ENCODE results near the gene MAD2L1BP.
A peak's percentile ranks its signal among the peaks of the same experiment; 100 is the strongest.
"Not testable (repeated sequence)": the region's sequence is repeated elsewhere in the genome, so short reads cannot be mapped to it uniquely, and the experiment has no call there.

Gene MAD2L1BP, protein sequence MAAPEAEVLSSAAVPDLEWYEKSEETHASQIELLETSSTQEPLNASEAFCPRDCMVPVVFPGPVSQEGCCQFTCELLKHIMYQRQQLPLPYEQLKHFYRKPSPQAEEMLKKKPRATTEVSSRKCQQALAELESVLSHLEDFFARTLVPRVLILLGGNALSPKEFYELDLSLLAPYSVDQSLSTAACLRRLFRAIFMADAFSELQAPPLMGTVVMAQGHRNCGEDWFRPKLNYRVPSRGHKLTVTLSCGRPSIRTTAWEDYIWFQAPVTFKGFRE

DNA sequence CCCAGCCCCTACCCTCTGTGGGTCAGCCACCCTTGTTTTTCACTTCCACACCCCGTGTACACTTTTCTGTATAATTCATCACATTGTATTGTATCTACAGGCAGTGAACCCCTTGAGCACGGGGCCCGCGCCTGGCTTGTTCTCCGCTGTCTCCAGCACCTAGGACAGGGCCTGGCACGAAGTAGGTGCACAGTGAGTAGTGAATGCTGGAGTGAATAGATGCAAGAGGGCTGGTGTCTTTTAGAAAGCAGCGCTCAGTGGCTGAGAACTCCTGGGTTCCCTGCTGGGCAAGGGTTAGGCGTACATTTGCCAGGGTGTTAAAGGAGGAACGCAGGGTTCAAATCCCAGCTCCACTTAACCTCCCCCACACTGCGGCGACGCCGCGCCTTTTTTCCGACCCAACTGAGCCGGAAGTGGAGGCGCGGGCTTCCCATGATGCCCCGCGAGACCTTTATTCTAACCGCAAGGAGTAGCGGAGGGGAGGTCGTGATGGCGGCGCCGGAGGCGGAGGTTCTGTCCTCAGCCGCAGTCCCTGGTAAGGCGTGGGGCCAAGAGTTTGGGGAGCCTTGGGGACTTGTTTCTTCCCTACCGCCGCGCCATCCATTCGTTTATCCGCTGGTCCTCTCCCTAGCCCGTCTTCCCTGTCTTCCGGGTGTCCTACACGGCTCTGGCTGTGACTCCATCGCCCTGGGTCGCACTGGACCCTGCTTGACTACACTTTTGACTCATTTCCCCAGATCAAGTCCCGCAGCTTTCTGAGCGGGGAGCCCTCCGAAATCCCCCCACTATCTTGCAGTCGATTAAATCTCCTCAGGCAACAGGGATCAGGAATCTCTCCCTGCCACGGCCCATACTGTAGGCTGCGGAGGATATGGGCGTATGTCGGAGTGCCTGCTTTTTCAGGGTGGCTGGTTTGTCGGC lies at the start of gene MAD2L1BP:
Gene MAD2L1BP (plus strand): TSS at position 454 of the 921 bp plus-strand sequence. CDS start 36 bp downstream, at position 490.
- peak; percentile 88 for DNase-seq

DNA sequence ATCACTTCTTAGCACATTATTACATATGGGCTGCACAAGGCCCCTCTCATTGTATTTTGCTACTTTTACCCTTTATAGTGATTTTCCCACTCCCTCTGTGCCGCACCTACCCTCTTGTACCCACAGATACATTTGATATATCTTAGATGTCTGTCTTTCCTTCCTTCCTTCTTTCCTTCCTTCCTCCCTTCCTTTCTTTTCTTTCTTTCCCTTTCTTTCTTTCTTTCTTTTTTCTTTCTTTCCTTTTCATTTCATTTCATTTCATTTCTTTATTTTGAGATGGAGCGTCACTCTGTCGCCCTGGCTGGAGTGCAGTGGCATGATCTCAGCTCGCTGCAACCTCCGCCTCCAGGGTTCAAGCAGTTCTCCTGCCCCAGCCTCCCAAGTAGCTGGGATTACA lies 47.4 kb upstream of the MAD2L1BP start:
- DNase-seq = no peak

DNA sequence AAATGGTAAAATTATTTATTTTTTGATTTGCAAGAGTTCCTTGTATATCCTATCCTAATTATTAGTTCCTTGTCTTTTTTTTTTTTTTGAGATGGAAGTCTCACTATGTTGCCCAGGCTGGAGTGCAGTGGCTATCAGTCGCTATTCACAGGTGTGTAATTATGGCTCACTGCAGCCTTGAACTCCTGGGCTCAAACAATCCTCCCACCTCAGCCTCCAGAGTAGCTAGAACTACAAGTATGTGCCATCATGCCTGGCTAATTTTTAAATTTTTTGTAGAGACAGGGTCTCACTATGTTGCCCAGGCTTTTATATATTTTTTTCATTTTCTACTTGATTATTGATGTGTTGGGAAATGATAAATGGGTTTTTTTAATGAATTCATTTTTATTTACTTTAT lies 46.1 kb upstream of the MAD2L1BP start:
- DNase-seq = not testable (repeated sequence)

DNA sequence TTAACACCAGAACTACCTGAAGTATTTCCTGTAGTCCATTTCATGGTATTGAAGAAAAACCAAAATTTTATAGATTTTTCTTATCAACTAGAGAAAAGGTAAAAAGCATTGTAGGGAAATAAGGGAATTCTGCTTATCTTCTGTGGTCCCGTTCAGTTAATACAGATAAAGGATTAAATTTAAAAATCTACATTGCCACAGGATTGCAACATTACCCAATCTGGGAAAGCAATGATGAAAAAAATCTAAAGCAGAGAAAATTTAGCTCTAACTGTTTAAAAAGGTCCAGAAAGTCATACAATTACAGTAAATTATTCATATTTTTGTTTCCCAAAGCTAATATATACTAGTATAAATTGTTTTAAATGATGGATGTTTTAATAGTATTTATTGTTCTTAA lies 41.7 kb upstream of the MAD2L1BP start:
- DNase-seq = no peak

DNA sequence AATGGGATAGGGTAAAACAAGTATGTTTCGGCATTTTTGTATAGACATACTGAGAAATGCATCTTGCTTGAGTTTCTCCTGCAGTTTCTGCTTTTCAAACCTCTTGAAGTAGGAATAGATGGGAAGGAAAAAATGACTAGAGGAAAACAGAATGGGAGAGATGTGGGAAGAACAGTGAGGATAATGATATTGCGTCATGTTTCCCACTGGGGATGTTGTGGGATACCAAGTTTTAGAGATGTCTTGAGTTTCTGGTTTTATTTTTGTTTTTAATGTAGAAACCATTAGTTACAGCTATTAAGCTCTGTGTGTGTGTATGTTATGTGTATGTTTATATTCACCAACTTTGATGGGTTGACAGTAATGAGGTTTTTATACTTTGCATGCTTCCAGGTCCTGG lies 35.0 kb upstream of the MAD2L1BP start:
- no peak for DNase-seq

DNA sequence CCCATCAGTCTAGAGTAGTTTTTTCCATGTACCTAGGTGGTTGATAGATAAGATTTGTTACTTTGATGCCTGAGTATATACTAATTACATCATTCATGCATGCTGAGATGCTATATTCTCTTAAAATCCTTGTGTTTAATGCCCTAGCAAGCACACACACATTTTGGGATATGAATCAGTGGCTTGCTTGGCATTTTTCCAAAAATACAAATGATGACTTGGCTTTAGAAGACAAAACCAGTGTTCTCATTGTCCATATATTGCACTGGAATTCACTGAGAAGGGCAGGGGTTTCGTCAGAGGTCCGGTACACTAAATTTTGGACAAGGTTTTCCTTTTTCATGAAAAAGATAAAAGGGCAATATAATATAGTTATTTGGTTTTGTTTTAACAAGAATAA lies 31.5 kb upstream of the MAD2L1BP start:
- DNase-seq = no peak

DNA sequence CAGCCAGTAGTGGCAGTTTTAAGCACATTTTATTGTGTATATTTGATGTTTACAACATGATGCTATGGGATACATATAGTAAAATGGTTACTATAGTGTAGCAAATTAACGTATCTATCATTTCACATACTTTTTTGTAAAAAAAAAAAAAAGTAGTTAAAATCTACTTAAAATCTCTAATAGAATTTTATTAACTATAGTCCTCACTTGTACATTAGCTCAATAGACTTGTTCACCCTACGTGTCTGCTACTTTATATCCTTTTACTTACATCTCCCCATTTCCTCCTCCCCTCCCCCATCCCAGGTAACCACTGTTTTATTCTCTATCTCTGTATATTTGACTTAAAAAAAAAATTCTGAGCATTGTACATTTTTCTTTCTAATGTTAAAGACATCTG lies 29.6 kb upstream of the MAD2L1BP start:
- no peak for DNase-seq

DNA sequence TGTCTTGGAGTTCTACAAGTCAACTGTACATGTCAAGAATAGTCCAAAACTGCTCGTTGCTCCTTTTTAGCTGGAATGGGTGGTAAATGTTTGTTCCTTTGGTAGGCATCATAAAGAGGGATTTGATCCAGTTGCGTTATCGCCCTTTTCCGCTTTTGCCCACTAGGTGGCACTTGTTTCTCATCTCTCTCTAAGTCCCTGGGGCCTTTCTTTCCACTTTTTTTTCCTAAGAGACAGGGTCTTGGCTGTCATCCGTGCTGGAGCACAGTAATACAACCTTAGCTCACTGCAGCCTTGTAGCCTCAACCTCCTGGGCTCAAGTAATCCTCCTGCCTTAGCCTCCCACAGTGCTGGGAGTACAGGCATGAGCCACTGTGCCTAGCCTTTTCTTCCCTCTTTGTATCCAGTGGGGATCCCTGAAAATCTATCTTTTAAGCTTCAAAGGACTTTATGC lies 27.3 kb upstream of the MAD2L1BP start:
- peak; percentile 67 for DNase-seq

DNA sequence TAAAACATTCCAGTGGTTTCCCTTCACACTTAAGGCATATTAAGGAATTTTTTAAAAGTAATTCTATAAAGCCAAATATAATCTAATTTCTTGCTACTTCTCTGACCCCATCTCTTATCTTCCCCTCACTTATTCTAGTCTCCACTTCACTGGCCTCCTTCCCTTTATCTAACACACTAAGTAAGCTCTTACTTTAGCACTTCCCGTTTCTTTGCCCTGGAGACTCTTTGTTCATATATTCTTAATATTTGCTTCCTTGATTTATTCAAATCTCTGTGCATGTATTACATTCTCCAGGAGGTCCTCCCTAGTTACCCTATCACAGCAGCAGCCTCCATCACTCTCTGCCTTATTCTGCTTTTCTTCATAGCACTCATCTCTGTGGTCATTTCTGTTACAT lies 26.8 kb upstream of the MAD2L1BP start:
- no peak for DNase-seq

DNA sequence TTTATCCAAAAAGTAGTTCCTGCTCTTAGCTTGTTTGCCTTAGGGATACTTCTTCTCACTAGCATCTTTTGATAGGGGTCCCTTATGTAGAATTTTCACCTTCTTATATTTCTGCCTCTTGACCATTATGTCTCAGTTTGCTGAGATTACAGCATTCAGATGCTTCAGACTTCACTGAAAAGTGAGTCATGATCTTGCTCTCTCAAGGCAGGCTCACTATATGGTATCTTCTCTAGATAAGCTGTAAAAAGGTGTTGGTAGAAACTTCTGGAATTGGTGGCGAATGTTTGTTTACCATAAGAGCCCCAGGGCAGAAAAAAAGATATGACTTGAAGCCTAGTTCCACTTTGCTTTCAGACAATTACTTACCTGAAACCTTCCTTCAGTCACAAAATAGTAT lies 26.2 kb upstream of the MAD2L1BP start:
- no peak for DNase-seq

DNA sequence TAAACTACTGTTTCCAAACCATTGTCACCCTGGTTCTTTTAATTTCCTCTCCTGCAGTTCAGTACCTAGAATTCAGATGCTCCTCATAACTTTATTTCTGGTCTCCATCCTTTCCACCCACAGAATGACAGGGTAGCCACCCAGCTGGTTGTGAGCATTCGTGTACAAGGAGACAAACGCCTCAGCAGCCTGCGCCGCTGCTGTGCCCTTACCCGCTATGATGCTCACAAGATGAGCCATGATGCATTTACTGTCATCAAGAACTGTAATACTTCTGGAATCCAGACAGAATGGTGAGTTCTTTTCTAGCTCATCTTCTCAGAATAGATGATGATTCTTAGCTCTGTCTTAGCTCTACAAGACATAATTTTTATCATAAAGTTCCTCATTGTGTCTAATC lies 25.2 kb upstream of the MAD2L1BP start:
- no peak for DNase-seq

DNA sequence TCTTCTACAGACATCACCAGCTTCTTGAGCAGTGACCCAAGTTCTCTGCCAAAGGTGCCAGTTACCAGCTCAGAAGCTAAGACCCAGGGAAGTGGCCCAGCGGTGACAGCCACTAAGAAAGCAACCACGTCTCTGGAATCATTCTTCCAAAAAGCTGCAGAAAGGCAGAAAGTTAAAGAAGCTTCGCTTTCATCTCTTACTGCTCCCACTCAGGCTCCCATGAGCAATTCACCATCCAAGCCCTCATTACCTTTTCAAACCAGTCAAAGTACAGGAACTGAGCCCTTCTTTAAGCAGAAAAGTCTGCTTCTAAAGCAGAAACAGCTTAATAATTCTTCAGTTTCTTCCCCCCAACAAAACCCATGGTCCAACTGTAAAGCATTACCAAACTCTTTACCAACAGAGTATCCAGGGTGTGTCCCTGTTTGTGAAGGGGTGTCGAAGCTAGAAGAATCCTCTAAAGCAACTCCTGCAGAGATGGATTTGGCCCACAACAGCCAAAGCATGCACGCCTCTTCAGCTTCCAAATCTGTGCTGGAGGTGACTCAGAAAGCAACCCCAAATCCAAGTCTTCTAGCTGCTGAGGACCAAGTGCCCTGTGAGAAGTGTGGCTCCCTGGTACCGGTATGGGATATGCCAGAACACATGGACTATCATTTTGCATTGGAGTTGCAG lies 21.8 kb upstream of the MAD2L1BP start:
- no peak for DNase-seq

DNA sequence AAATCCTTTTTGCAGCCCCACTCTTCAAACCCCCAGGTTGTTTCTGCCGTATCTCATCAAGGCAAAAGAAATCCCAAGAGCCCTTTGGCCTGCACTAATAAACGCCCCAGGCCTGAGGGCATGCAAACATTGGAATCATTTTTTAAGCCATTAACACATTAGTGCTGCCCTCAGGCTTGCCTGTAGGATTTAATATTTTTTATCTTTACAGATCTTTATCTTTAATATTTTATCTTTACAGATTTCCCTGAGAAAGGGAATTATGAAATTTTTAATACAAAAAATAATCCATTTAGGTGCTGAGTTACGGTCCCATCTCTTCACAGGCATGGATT lies 21.3 kb upstream of the MAD2L1BP start:
- no peak for DNase-seq

DNA sequence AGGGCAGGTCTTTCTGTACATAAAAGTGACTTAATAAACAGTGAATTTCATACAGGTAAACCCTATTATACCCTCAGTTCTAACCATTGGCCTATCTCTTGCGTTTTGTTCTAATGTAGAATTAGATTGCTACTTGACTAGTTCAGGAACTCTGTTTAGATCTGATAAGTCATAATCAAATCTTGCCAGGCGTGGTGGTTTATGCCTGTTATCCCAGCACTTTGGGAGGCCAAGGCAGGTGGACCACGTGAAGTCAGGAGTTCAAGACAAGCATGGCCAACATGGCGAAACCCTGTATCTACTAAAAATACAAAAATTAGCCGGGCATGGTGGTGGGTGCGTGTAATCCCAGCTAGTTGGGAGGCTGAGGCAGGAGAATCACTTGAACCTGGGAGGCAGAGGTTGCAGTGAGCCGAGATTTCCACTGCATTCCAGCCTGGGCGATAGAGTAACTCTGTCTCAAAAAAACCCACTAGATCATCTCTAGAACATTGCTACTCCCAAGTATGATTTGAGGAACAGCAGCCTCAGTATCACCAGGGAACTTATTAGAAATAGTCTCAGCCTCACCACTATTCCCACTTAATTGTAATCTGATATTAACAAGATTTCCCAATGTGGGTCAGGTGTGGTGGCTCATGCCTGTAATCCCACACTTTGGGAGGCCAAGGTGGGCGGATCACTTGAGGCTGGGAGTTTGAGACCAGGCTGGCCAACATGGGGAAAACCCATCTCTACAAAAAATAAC lies 18.7 kb upstream of the MAD2L1BP start:
- no peak for DNase-seq

DNA sequence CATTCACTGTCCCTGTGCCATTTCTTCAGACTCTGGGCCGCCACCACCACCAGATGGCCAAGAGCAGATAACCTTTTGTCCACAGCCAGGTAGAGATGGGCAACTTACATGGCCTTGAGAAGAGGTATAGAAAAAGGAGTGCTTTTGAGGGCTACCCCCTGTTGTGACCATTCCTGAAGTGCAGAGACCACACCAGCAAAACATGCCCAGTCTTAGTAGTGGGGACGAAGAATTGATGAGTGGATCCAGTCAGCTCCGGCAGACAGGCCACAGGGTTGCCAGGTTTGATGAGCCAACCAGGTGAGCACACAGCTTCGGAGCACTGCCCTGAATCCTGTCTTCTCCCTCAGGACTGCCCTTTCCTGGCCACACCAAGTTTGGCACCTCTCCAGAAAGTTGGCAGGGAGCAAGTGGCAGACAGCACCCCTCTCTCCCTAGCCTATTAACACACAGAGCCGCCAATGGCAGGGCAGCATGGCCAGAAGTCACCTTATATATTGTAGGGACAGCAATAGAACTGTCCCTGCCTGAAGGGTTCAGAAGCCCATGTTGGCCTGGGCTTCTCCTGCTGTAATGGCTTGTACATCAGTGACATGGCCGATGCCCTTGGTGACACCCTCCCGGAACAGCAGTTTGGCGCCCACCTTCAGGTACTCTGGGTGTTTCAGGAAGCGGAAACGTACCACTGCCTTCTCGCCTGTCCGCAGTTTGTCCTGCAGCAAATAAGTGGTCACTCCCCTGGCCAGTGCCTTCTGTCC lies 14.4 kb upstream of the MAD2L1BP start:
- no peak for DNase-seq

DNA sequence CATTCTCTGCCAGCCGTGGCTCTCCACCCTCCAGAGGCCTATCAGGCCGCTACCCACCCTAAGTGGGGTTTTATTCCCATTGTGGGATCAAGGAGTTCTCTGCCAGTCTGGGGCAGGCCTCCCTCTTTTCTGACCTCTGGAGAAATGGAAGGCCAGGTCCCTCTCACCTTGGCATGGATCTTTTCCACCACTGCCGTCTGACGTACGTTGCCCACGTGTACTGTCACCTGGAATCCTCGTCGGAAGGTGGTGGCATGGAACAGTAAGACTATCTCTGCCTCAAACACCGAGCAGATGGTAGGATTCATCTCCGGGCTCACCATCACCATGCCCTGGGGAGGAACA lies 13.8 kb upstream of the MAD2L1BP start:
- DNase-seq = no peak

DNA sequence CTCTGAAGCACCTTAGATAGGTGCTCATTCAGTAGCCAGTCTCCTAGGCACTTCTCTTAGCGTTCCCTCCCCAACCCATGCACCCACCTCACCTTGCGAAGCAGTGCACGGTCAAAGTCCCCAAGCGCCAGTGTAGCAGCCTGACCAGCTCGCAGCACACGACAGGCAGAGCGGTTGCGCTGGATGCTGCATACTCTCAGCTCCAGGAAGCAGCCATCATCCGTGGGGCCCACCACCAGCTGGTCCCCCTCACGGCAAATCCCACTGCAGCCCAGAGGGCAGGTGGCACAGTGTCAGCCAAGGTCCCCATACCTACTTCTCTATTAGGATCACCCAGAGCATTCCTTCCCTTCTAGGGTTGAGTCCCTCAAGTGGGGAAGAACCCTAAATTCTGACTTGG lies 13.1 kb upstream of the MAD2L1BP start:
- no peak for DNase-seq

DNA sequence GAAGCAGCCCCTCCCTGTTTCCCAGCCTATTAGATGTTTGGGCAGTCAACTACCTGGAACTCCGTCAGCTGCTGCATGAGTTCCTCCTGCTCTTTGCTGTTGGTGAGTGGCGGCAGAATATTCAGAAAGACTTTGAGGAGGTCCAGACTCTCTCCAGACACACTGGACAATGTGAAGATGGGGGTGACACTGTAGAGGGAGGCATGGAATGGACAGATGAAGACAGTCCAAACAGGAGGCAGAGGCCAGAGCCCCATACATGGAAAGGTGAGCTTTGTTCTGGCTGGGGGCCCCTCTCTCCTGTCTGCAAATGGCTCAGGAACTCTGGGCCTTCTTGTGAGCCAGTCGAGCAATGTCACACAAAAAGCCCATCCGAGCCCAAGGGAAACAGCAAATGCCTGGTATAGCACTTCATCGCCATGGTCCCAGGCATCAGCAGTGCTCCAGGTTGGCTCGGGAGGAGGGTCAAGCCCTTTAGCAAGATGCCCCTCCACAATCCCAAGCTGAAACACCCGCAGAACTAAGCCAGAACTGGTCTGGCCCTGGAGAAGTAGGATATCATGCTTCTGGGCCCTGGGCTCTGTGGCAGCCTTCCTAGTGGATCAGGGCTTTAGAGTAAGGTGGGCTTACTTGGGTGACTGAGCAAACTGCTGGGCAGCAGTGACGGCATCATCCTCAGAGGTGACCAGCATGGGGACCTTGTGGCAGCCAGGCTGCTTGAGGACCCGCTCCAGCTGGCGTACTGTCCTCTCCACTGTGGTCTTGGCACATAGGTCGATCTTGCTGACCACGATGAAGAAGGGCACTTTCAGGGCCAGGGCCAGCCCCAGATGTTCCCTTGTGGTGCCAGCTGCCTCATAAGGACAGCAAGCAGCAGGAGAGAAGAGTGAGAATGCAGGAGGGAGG lies 11.5 kb upstream of the MAD2L1BP start:
- no peak for DNase-seq

DNA sequence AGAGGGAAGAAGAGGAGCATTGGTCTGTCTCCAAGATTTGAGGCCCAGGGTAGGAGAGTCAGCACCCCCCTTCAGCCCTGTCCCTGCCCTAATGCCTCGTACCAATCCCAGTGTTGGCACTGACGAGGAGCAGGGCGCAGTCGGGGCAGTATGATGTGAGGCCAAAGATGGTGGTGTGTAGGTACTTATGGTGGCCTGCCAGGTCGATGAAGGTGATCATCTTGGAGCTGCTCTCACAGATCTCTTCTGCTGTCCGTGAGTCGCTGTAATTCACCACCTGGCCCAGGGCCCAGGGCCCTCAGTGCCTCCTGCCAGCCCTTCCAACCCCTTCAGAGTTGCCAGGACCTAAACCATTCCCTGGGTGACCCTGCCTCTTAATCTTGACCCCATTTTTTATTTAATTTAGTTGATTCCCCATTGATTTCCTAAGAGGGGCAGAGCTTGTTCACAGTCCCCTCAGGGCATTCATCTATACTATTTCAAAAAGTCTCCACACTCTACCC lies 10.8 kb upstream of the MAD2L1BP start:
- no peak for DNase-seq

DNA sequence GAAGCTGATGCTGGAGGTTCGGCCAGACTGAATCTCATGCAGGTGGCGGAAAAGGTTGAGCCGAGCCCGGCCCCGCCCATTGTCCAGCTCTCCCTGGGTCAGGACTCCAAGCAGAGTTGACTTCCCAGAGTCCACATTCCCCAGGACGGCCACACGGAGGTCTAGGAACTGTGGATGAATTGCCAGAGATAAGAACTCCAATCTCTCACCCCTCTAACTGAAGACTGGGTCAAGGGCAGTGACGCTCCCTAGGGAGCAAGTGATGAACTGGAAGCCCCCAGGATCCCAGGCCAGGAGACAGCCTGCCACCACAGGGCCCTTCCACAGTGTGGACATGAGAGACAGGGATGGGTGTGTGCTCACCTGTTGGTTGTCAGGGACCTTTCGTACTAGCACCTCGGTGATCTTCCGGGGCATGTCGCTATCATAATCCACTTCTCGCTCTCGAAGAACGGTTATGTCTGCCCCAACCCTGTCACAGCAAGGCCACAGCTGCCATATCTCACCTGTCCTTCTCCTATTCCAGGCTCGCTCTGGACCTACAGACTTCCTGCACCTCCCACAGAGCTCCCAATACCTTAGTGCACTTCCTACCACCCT lies 10.1 kb upstream of the MAD2L1BP start:
- no peak for DNase-seq

Data from stimulated activated CD4-positive, alpha-beta T cell treated with anti-CD3 and anti-CD28 coated beads, Interleukin-4, amount 100 ng/mL, for 24 hours (primary cell).